ENCODE results near the gene IKZF4.

Gene IKZF4

DNA sequence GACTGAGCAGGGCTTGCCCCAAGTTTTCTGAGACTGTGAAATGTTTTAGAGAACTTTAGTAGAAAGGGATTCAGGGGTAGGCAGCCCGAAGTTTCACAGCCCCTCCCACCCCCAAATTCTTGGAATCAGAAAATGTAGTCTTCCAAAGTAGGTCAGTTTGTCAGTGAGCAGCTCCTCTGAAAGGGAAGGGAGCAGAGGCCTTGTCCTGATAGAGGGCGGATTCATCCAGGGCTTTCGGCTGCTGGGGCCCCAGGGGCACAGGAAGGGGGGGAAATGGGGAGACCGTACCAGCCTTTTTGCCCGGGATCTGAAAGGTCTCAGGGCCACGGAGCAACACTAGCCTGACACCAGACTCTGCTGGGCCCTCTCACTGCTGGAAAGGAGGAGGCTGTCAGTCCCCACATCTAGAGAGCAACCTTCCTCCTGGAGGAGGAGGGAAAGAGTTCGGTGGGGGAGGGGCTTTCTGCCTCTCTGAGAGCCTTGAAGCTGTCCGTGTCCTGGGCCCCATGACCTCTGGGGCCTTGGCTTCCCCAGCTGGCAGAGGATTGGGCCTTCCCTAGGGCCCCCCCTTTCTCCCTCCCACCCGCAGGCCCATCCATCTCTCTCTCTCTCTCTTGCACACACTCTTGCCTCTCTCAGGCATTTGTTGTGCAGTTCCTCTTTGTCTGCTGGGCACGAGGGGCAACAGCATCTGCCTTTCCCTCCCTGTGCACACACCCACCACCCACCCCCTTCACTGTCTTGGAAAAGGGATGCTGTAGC is at the start of gene IKZF4:
Gene IKZF4, plus strand, starts transcription at position 621 of the 762 bp plus-strand sequence. CDS start 451 bp downstream, outside the sequence.
- Histone ChIP-seq H3K79me2 (ENCODE audit: insufficient read depth, low read length) (no peaks in the 10 kb centered on the region), H3K27me3 (ENCODE audit: insufficient read depth, low read length, poor library complexity, severe bottlenecking) (no peaks in the 10 kb centered on the region), H3K4me2 (ENCODE audit: low read depth, low read length, poor library complexity, severe bottlenecking) (peak within 1 kb of the TSS; percentile 41), H4K20me1 (ENCODE audit: insufficient read depth, low read length, poor library complexity, severe bottlenecking) (no peaks in the 10 kb centered on the region), H2AFZ (ENCODE audit: low read length) (no peak within 1 kb of the TSS; the same call in 1 of the 2 replicates), H3F3A (ENCODE audit: low read depth) (no peaks in the 10 kb centered on the region), H3K36me3 (ENCODE audit: insufficient read depth, low read length) (no peaks in the 10 kb centered on the region), H3K9me2 (replicated peaks; ENCODE audit: low read depth, low read length) (no peaks in the 10 kb centered on the region), H3K4me1 (ENCODE audit: insufficient read depth, low read length, poor library complexity, severe bottlenecking) (peaks cover 4% of the 10 kb centered on the region), H3K9ac (ENCODE audit: low read depth, low read length, poor library complexity, severe bottlenecking) (peak within 1 kb of the TSS; percentile 68), H3K9me3 (ENCODE audit: insufficient read depth, low read depth, low read length) (no peaks in the 10 kb centered on the region), H3K4me3 (ENCODE audit: low read length, poor library complexity, severe bottlenecking) (peak within 1 kb of the TSS; percentile 56)
- no peak for TF ChIP-seq EZH2phosphoT487 (IDR thresholded peaks at IDR 0.05; ENCODE audit: borderline replicate concordance)
- TF ChIP-seq, protein P1, sequence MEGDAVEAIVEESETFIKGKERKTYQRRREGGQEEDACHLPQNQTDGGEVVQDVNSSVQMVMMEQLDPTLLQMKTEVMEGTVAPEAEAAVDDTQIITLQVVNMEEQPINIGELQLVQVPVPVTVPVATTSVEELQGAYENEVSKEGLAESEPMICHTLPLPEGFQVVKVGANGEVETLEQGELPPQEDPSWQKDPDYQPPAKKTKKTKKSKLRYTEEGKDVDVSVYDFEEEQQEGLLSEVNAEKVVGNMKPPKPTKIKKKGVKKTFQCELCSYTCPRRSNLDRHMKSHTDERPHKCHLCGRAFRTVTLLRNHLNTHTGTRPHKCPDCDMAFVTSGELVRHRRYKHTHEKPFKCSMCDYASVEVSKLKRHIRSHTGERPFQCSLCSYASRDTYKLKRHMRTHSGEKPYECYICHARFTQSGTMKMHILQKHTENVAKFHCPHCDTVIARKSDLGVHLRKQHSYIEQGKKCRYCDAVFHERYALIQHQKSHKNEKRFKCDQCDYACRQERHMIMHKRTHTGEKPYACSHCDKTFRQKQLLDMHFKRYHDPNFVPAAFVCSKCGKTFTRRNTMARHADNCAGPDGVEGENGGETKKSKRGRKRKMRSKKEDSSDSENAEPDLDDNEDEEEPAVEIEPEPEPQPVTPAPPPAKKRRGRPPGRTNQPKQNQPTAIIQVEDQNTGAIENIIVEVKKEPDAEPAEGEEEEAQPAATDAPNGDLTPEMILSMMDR (conservative IDR thresholded peaks at IDR 0.05; ENCODE audit: low read length), result no peak

DNA sequence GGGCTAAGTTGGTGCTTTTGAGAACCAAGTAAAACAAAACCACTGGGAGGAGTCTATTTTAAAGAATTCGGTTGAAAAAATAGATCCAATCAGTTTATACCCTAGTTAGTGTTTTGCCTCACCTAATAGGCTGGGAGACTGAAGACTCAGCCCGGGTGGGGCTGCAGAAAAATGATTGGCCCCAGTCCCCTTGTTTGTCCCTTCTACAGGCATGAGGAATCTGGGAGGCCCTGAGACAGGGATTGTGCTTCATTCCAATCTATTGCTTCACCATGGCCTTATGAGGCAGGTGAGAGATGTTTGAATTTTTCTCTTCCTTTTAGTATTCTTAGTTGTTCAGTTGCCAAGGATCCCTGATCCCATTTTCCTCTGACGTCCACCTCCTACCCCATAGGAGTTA is 48.8 kb upstream of the IKZF4 start:
- Histone ChIP-seq H3K79me2 (ENCODE audit: insufficient read depth, low read length) (peaks cover 67% of the 10 kb centered on the region), H3K9me3 (ENCODE audit: insufficient read depth, low read depth, low read length) (no peaks in the 10 kb centered on the region), H3K4me2 (ENCODE audit: low read depth, low read length, poor library complexity, severe bottlenecking) (peak overlapping the region; percentile 97), H3K36me3 (ENCODE audit: insufficient read depth, low read length) (no peaks in the 10 kb centered on the region), H3F3A (ENCODE audit: low read depth) (no peaks in the 10 kb centered on the region), H3K9me2 (replicated peaks; ENCODE audit: low read depth, low read length) (no peaks in the 10 kb centered on the region), H4K20me1 (ENCODE audit: insufficient read depth, low read length, poor library complexity, severe bottlenecking) (peaks cover 18% of the 10 kb centered on the region), H3K4me3 (ENCODE audit: low read length, poor library complexity, severe bottlenecking) (peak overlapping the region; percentile 91), H2AFZ (ENCODE audit: low read length) (no peak overlapping the region), H3K4me1 (ENCODE audit: insufficient read depth, low read length, poor library complexity, severe bottlenecking) (peaks cover 35% of the 10 kb centered on the region), H3K9ac (ENCODE audit: low read depth, low read length, poor library complexity, severe bottlenecking) (peak overlapping the region; percentile 82), H3K27me3 (ENCODE audit: insufficient read depth, low read length, poor library complexity, severe bottlenecking) (no peaks in the 10 kb centered on the region)
- no peak for TF ChIP-seq EZH2phosphoT487 (IDR thresholded peaks at IDR 0.05; ENCODE audit: borderline replicate concordance)
- TF ChIP-seq, protein P1 (conservative IDR thresholded peaks at IDR 0.05; ENCODE audit: low read length), result no peak

DNA sequence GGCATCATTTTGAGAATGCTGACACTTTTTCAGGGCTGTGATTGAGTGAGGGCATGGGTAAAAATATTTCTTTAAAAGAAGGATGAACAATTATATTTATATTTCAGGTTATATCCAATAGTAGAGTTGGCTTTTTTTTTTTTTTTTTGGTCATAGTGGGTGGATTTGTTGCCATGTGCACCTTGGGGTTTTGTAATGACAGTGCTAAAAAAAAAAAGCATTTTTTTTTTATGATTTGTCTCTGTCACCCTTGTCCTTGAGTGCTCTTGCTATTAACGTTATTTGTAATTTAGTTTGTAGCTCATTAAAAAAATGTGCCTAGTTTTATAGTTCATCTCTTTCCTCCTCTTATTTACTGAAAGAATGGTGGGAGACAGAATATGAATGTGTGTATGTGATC is 48.4 kb upstream of the IKZF4 start:
- peaks cover 37% of the 10 kb centered on the region for H3K4me1 ChIP-seq (ENCODE audit: insufficient read depth, low read length, poor library complexity, severe bottlenecking)
- no peak overlapping the region for H2AFZ ChIP-seq (ENCODE audit: low read length)
- no peaks in the 10 kb centered on the region for H3F3A ChIP-seq (ENCODE audit: low read depth)
- H3K9ac ChIP-seq (ENCODE audit: low read depth, low read length, poor library complexity, severe bottlenecking), result peak overlapping the region; percentile 82
- no peaks in the 10 kb centered on the region for H3K9me3 ChIP-seq (ENCODE audit: insufficient read depth, low read depth, low read length)
- H3K4me3 ChIP-seq (ENCODE audit: low read length, poor library complexity, severe bottlenecking), result peak overlapping the region; percentile 91
- H3K27me3 ChIP-seq (ENCODE audit: insufficient read depth, low read length, poor library complexity, severe bottlenecking), result no peaks in the 10 kb centered on the region
- TF ChIP-seq, protein P1 (conservative IDR thresholded peaks at IDR 0.05; ENCODE audit: low read length), result no peak
- TF ChIP-seq EZH2phosphoT487 (IDR thresholded peaks at IDR 0.05; ENCODE audit: borderline replicate concordance), result no peak
- peaks cover 67% of the 10 kb centered on the region for H3K79me2 ChIP-seq (ENCODE audit: insufficient read depth, low read length)
- H3K9me2 ChIP-seq (replicated peaks; ENCODE audit: low read depth, low read length), result no peaks in the 10 kb centered on the region
- peaks cover 16% of the 10 kb centered on the region for H4K20me1 ChIP-seq (ENCODE audit: insufficient read depth, low read length, poor library complexity, severe bottlenecking)
- peak overlapping the region; percentile 97 for H3K4me2 ChIP-seq (ENCODE audit: low read depth, low read length, poor library complexity, severe bottlenecking)
- no peaks in the 10 kb centered on the region for H3K36me3 ChIP-seq (ENCODE audit: insufficient read depth, low read length)

Measured in Loucy (cell line).